ENCODE measurements around the gene GNAQ.

GRCh38 chr9:77710316-77710715, 321.3 kb downstream of the GNAQ start:
- TF ChIP-seq, protein P1, sequence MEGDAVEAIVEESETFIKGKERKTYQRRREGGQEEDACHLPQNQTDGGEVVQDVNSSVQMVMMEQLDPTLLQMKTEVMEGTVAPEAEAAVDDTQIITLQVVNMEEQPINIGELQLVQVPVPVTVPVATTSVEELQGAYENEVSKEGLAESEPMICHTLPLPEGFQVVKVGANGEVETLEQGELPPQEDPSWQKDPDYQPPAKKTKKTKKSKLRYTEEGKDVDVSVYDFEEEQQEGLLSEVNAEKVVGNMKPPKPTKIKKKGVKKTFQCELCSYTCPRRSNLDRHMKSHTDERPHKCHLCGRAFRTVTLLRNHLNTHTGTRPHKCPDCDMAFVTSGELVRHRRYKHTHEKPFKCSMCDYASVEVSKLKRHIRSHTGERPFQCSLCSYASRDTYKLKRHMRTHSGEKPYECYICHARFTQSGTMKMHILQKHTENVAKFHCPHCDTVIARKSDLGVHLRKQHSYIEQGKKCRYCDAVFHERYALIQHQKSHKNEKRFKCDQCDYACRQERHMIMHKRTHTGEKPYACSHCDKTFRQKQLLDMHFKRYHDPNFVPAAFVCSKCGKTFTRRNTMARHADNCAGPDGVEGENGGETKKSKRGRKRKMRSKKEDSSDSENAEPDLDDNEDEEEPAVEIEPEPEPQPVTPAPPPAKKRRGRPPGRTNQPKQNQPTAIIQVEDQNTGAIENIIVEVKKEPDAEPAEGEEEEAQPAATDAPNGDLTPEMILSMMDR (conservative IDR thresholded peaks at IDR 0.05 in 1 of 2, IDR thresholded peaks at IDR 0.05 in 1 of 2; ENCODE audit: extremely low read depth in 1 of 2, insufficient read depth in 1 of 2, low read depth in 1 of 2, low read length in 2 of 2), result no peak
- TF ChIP-seq EZH2 (IDR thresholded peaks at IDR 0.05; ENCODE audit: borderline replicate concordance, low read length), result no peak
